HFFc6 (cell line): Measurements from ENCODE around the gene IFNL4. TPM values are rescaled to one million over a fixed set of nuclear protein-coding genes. Genes with fewer than 3 reads are reported as not detected.
"Not testable (repeated sequence)": the region's sequence is repeated elsewhere in the genome, so short reads cannot be mapped to it uniquely, and the experiment has no call there.

ENCODE experiments used
- DNase-seq: peaks from one replicate; pipeline ENCODE4 v3.0.0-alpha.2; 2018
- H3K27ac Mint-ChIP-seq: 2 replicates; pipeline ENCODE4 v1.8.0; 2020; ENCODE audit warnings: mild to moderate bottlenecking, mixed read lengths
- H3K27me3 Mint-ChIP-seq: 2 replicates; pipeline ENCODE4 v1.8.0; 2021; ENCODE audit warnings: mild to moderate bottlenecking, moderate library complexity, mixed read lengths; ENCODE audit not compliant: insufficient read depth
- H3K36me3 Mint-ChIP-seq: 2 replicates; pipeline ENCODE4 v1.8.0; 2021; ENCODE audit warnings: low read depth, mixed read lengths
- H3K4me1 Mint-ChIP-seq: 2 replicates; pipeline ENCODE4 v1.8.0; 2020; ENCODE audit warnings: low read depth, mixed read lengths
- H3K4me3 Mint-ChIP-seq: 2 replicates; pipeline ENCODE4 v1.8.0; 2020; ENCODE audit warnings: mild to moderate bottlenecking, moderate library complexity, mixed read lengths
- H3K9me3 Mint-ChIP-seq: 2 replicates; pipeline ENCODE4 v1.8.0; 2020; ENCODE audit warnings: mild to moderate bottlenecking, mixed read lengths
- CTCF ChIP-seq: fragments of 200-600 bp; sonication (generic); IDR thresholded peaks from 2 replicates; pipeline ENCODE4 v1.5.0; 2021; ENCODE audit warnings: antibody characterized with exemption, mild to moderate bottlenecking
- total RNA-seq, 6 experiments: library from RNA; stranded (reverse); fragmentation: NEBNext Ultra II Directional; extraction: Animal tissue kit (Norgen Biotek cat#: 25700); gene quantifications; 2 replicates in 1 of 6; 3 replicates in 5 of 6; pipeline ENCODE4 v1.2.3, GENCODE V29; 2021

Gene IFNL4
- total RNA-seq, 6 experiments from 2014 or later: not detected

GRCh38 chr19:39224910-39225309 lies 23.7 kb downstream of the IFNL4 start:
- H3K9me3 Mint-ChIP-seq: peaks cover 4% of the 10 kb centered on the region; the same call in 1 of the 2 replicates
- no peak for TF ChIP-seq CTCF
- no peak for DNase-seq
- no peaks in the 10 kb centered on the region for H3K4me1 Mint-ChIP-seq
- H3K4me3 Mint-ChIP-seq: no peak overlapping the region
- no peak overlapping the region for H3K27ac Mint-ChIP-seq
- H3K36me3 Mint-ChIP-seq: no peaks in the 10 kb centered on the region
- H3K27me3 Mint-ChIP-seq: peaks cover 35% of the 10 kb centered on the region

- no peak for TF ChIP-seq CTCF
- no peaks in the 10 kb centered on the region for H3K36me3 Mint-ChIP-seq
- peaks cover 4% of the 10 kb centered on the region; the same call in 1 of the 2 replicates for H3K9me3 Mint-ChIP-seq
- no peaks in the 10 kb centered on the region for H3K4me1 Mint-ChIP-seq
- peaks cover 41% of the 10 kb centered on the region for H3K27me3 Mint-ChIP-seq
- H3K27ac Mint-ChIP-seq: no peak overlapping the region
- peak; percentile 40 for DNase-seq
- no peak overlapping the region for H3K4me3 Mint-ChIP-seq
These were observed 24.9 kb downstream of the IFNL4 start for GRCh38 chr19:39223703-39224279.

- peaks cover 38% of the 10 kb centered on the region for H3K27me3 Mint-ChIP-seq
- not testable (repeated sequence) for DNase-seq, H3K9me3 Mint-ChIP-seq, H3K4me1 Mint-ChIP-seq, H3K4me3 Mint-ChIP-seq, H3K36me3 Mint-ChIP-seq, H3K27ac Mint-ChIP-seq
These were observed 29.5 kb downstream of the IFNL4 start for GRCh38 chr19:39219108-39219507.

GRCh38 chr19:39218230-39219007 lies 30.2 kb downstream of the IFNL4 start:
- no peaks in the 10 kb centered on the region for H3K36me3 Mint-ChIP-seq
- H3K4me3 Mint-ChIP-seq: no peak overlapping the region
- H3K27ac Mint-ChIP-seq: no peak overlapping the region
- no peaks in the 10 kb centered on the region for H3K4me1 Mint-ChIP-seq
- no peak for DNase-seq
- H3K9me3 Mint-ChIP-seq: peaks cover 8% of the 10 kb centered on the region
- H3K27me3 Mint-ChIP-seq: peaks cover 36% of the 10 kb centered on the region
- TF ChIP-seq CTCF: no peak

GRCh38 chr19:39217094-39217493 lies 31.6 kb downstream of the IFNL4 start:
- H3K4me1 Mint-ChIP-seq: no peaks in the 10 kb centered on the region
- no peak for TF ChIP-seq CTCF
- H3K4me3 Mint-ChIP-seq: no peak overlapping the region
- peaks cover 8% of the 10 kb centered on the region for H3K9me3 Mint-ChIP-seq
- no peak overlapping the region for H3K27ac Mint-ChIP-seq
- H3K36me3 Mint-ChIP-seq: no peaks in the 10 kb centered on the region
- peaks cover 35% of the 10 kb centered on the region for H3K27me3 Mint-ChIP-seq
- DNase-seq: no peak

- H3K27me3 Mint-ChIP-seq: peaks cover 30% of the 10 kb centered on the region
- not testable (repeated sequence) for DNase-seq, H3K27ac Mint-ChIP-seq, H3K4me1 Mint-ChIP-seq, H3K36me3 Mint-ChIP-seq, H3K4me3 Mint-ChIP-seq, H3K9me3 Mint-ChIP-seq
These were observed 33.3 kb downstream of the IFNL4 start for GRCh38 chr19:39215323-39215722.
